Measurements from ENCODE around the gene HCK. TPM values are rescaled to one million over a fixed set of nuclear protein-coding genes. Genes with fewer than 3 reads are reported as not detected.

The HCK gene
- not detected in 2 replicates for total RNA-seq

DNA sequence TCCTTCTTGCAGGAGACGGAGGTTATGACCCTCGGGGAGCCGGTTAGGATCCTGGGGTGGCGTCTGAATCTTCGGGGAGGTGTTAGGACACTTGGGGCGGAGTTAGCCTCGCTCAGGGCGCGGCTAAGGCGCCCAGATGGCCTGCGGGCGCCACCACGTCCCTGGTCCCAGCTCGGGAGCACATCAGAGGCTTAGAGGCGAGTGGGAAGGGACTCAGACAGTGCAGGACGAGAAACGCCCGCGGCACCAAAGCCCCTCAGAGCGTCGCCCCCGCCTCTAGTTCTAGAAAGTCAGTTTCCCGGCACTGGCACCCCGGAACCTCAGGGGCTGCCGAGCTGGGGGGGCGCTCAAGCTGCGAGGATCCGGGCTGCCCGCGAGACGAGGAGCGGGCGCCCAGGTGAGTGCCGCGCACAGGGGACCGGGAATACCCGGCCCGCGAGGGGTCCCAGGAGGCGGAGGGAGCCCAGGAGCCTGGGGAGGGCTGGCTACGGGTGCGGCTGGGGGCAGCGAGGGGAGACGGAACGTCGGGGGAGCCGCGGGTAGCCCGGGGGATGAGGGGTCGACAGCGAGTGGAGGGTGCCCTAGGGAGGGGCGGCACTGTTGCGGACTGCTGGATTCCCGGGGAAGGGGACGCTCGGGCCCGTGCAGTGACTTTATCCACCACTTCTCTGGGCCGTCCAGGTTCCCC is at the start of gene HCK:
Gene HCK, plus strand, starts transcription at position 153 of the 688 bp plus-strand sequence.

DNA sequence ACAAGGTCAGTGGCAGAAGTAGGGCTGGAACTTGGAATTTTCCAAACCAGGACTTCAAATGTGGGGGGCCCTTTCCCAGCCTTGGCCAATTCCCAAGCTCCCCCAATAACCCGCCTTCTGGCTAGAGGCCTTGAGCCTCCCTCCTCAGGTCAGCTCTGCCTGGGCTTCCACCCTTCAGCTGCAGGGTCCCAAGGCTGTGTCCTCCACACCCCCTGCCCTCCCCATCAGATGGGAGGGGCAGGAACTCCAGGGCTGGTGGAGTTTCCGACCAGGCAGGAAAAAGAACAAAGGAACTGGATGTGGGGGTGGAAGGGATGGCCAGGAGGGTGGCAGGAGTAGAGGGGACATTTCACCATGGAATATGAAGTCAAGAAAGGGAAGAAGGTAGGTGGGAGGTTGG is 41.9 kb upstream of the HCK start, which contains the start of gene CCM2L:
Gene CCM2L, plus strand, starts transcription at position 338 of the 400 bp plus-strand sequence. Its CDS starts 17 bp downstream, at position 355.

DNA sequence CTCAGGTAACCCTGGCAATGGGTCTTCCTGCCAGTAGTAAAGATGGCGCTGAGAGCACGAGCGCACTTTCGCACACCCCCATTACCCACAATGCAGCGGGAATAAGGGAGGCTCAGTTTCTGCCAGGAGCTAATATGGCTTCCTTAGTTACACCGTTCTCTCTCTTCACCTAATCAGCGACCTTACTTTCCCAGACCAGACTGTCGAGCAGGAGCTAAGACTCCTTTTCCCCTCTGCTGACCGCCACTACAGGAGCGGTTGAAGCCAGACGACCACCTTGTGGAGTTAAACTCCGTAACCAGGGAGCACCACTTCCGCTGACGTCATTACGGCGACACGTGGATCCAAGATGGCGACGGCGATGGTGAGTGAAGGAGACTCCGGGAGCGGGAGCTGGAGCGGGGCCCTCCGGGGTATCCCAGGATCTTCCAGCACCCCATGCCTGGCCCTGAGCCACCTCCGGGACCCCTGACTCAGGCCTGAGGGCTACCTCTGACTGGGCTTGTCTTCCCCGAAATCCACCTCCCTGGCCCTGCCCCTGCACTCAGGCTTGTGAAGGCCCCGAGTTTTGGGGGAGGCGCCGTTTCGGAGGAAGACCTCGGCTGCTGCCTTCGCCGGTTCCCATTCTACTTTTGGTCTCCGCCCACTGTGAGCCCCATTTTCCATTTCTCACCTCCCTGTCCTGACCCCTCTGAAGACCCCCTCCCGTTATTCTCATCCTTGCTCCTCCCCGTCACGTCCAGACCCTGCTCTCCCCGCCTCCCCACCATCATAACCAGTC is 57.5 kb downstream of the HCK start, which contains the start of gene TM9SF4:
Gene TM9SF4, plus strand, starts transcription at position 323 of the 781 bp plus-strand sequence. Its CDS starts 27 bp downstream, at position 350.

Other genes with a start within 250 kb of the HCK start
- 0.15 and 0.32 TPM in 2 replicates for gene MYLK2, start 232.9 kb upstream of the HCK start, total RNA-seq
- not detected in 2 replicates for gene FOXS1, start 206.6 kb upstream of the HCK start, total RNA-seq
- gene DUSP15, start 181.7 kb upstream of the HCK start, total RNA-seq, result not detected in 2 replicates
- not detected in 2 replicates for gene TTLL9, start 181.6 kb upstream of the HCK start, total RNA-seq
- 5.2 and 6.8 TPM in 2 replicates for gene PDRG1, start 100.2 kb upstream of the HCK start, total RNA-seq
- not detected in 2 replicates for gene XKR7, start 84.1 kb upstream of the HCK start, total RNA-seq
- gene CCM2L, start 41.8 kb upstream of the HCK start, total RNA-seq, result 5.5 and 9.1 TPM in 2 replicates
- gene TM9SF4, start 57.5 kb downstream of the HCK start, total RNA-seq, result 18.2 and 26.1 TPM in 2 replicates
- 3.2 TPM in 2 replicates for gene PLAGL2, start 155.5 kb downstream of the HCK start, total RNA-seq
- gene POFUT1, start 155.6 kb downstream of the HCK start, total RNA-seq, result 31.8 and 32.7 TPM in 2 replicates
- 21.8 and 23.6 TPM in 2 replicates for gene KIF3B, start 225.4 kb downstream of the HCK start, total RNA-seq

Data from epithelial cell of umbilical artery (primary cell).